Stimulated activated CD8-positive, alpha-beta memory T cell treated with anti-CD3 and anti-CD28 coated beads, Interleukin-2, amount 100 ng/mL, for 1 hour (primary cell): ENCODE measurements around the gene GPR180.
A peak's percentile ranks its signal among the peaks of the same experiment; 100 is the strongest.

ENCODE experiments used
- DNase-seq, 2 donors: peaks; one replicate each; pipeline ENCODE4 v3.0.0-alpha.2; 2020; ENCODE audit warnings: low read depth in 2 of 2

The GPR180 gene

DNA sequence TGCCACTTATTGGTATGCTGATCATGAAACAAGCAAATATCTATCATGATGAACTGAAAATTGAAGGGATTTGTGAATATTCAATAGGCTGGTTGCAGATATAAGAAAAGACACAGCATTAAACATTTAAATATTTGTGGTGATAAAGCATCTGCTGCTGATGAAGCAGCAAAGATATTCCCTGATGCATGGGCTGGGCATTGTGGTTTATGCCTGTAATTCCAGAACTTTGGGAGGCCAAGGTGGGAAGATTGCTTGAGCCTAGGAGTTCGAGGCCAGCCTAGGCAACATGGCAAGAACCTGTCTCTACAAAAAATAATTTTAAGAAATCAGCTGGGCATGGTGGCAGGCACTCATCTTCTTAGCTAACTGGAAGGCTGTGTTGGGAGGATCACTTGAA lies 54.5 kb downstream of the GPR180 start:
- no peak for DNase-seq

GRCh38 chr13:94656766-94657165 lies 55.1 kb downstream of the GPR180 start:
- no peak for DNase-seq

DNA sequence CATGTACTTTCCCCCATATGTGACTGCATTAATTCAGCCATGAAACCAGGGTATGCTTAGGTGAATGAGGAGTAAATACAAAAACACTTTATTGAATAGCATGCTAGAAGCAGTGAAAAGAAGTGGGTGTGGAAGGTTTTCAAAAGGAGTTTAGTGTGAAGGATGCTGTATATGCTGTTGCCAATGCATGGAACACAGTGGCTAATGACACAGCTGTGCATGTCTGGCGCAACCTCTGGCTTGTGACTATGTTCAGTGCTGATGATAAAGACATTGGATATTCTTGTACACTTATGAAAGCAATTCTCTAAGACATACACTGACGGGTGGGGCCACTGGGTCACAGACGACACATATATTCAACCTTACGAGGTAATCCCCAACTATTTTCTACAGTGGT lies 55.5 kb downstream of the GPR180 start:
- no peak for DNase-seq

DNA sequence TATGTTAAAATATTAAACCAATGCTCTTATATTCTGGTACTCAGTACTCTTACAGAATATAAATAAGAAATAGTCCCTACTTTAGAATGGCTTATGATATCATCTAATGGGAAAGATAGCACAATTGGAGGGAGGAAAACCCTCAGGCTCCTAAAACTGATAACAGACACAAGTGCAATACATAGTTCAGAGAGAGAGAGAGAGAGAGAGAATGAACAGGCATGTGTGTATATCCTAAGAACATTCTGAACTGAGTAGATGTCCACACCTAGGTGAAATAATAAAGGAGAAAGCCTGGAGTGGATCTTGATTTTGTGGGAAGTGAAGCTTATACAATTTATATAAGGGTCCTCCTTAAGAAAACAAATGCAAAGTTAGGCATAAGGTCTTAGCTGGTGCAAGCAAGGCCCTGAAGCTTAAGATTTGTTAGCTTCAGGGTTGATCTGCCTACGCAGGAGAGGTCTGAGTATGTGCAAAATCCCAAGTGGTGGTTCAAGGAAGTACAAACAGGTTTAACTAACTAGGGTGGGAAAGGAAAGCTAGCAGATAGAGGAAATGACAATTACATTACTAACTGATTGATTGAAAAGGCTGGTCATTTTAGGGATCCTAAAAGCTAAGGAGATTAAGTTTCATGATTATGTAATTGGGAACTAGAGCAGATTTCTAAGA lies 57.4 kb downstream of the GPR180 start:
- DNase-seq, result no peak

DNA sequence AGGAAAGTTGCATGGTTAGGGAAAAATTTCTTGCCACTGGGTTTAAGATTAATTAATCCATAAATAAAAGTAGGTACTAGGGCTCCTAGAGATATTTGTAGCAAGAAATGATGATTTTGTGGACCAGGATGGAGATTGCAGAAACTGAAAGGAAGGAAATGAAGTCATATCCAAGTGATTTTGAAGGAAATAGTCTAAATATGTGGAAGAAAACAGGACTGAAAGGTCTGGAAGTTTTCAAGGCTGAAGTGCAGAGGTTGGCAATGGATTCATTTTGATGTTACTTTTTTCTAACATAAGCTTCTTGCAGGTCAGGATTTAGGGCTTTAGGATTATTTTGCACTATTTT lies 57.9 kb downstream of the GPR180 start:
- DNase-seq, result no peak

DNA sequence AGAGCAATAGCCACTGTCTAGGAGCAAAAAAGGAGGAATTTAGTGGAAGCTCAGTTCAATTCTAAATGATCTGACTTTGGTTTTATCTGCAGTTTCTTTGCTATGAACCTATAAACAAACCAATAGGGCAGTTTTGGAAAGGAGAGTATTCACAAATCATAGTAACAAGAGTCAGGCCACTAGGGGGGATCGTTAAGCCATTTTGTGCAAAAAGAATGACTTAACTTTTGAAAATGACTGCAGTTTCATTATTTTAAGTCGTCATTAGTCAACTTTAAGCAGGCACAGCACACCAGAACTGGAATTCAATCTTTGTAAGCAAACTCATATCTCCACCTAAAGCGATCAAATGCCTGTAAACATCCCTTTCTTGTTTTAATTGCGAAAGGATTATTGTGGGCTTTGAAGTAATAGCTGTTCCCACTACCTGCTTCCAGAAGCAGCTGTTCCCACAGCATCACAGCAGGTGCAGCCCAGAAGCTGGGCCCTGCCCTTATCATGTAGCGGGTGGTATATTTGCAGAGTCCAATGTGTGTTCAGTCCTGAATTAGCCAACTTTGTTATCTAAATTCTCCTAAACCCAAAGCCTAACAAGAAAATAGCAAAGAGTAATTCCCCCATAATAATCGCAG lies 59.2 kb downstream of the GPR180 start:
- no peak for DNase-seq

GRCh38 chr13:94661406-94661805 lies 59.7 kb downstream of the GPR180 start:
- DNase-seq, result no peak

- DNase-seq, result no peak
These were observed 60.8 kb downstream of the GPR180 start for GRCh38 chr13:94662274-94662945.

DNA sequence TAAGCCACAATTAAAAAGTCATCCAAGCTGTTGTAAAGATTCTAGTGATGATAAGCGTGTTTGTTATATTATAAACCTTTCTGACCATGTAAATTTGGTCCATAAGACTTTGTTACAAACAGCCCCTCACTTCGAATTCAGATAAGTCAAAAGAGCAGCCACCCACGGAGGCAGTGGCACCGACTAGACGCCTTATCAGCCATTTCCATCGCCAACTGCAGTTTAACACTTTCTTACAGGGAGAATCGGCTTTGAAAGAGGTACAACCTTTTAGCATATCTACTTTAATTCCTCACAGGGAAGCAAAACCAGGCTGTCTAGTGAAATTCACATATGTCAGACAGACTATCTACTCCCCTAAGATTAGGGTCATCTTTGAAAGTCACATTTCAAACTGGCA lies 63.2 kb downstream of the GPR180 start:
- no peak for DNase-seq

- DNase-seq, result no peak
These were observed 64.4 kb downstream of the GPR180 start for GRCh38 chr13:94666065-94666464.

- no peak for DNase-seq
These were observed 65.5 kb downstream of the GPR180 start for GRCh38 chr13:94667190-94667589.

DNA sequence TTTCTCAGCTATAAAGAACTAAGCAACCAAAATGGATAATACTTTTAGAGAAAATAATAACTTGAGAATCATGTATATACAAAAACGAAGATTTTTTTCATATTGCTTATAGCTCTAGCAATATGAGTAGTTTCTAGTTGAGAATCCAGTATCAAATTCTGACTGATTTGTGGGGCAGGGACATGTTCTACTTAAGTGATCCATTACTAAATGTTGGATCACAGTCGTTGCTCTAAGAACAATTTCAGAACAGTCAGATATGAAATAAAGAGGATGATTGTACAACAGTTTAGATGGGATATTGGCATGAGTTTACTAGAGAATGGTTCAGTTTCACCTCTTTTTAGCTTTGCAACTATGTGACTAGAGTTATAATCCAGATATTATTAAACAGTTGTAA lies 70.7 kb downstream of the GPR180 start:
- no peak for DNase-seq

- no peak for DNase-seq
These were observed 72.2 kb downstream of the GPR180 start for GRCh38 chr13:94673851-94674250.

GRCh38 chr13:94674609-94675348 lies 73.1 kb downstream of the GPR180 start:
- peak; percentile 2 to 9 for DNase-seq

GRCh38 chr13:94677799-94678198 lies 76.1 kb downstream of the GPR180 start:
- DNase-seq, result no peak

DNA sequence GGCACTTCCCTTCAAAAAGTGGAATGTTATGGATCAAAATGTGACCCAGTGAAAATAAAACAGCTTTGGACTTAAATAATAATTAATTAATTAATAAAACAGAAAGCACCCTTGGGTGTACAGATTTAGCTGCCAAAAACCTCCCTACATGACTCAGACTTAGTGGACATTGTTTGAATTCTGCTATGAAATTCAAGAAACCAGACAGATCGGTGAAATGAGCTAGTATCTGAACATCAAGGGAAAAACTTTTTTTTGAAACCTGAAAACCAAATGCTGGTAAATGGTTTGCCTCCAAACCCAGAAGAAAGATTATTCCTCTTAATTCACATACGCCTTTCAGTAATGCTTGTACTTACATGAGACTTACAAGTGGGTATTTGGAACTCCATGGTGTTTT lies 77.2 kb downstream of the GPR180 start:
- DNase-seq, result no peak

GRCh38 chr13:94679614-94680013 lies 78.0 kb downstream of the GPR180 start:
- no peak for DNase-seq

GRCh38 chr13:94682229-94682628 lies 80.6 kb downstream of the GPR180 start:
- DNase-seq, result no peak

DNA sequence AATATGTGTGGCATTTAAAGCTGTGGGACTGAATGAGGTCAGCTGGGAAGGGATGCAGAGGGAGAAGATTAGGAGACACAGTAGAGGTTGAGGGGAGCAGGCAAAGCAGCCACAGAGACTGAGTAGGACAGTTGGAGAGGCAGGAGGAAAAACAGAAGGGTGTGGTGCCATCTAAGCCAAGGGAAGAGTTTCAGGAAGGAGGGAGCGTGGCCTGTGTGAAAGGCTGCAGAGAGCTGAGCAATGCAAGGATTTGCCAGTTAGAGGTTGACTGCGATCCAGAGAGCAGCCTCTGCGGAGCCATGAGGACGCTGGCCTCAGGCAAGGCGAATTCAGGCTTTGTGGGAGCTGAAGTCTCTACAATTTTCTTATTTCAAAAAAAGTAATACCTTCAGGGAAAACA lies 81.8 kb downstream of the GPR180 start:
- no peak for DNase-seq
